H1 (cell line): ENCODE data around the gene MACIR. TPM values are rescaled to one million over a fixed set of nuclear protein-coding genes. Genes with fewer than 3 reads are reported as not detected.

Experiments
- CTCF ChIA-PET: fragments of 300-600 bp; sonication (Branson Sonifier 250); formaldehyde crosslinking; loops from one replicate; lab custom pipeline; 2021; ENCODE audit not compliant: partially characterized antibody; lab: Charles Lee
- POLR2A ChIA-PET: fragments of 300-600 bp; sonication (Branson Sonifier 250); formaldehyde crosslinking; loops from one replicate; lab custom pipeline; 2021; ENCODE audit warnings: inconsistent platforms; ENCODE audit not compliant: partially characterized antibody; lab: Charles Lee
- DNase-seq, 2 experiments: peaks; one replicate each; pipeline versions ENCODE4 v3.0.0 to v3.0.0-alpha.2; 2010 to 2022; ENCODE audit warnings: low spot score in 2 of 2, low read depth in 1 of 2, mixed read lengths in 1 of 2
- FAIRE-seq: peaks from 2 replicates; lab custom pipeline; 2011; peaks lifted over from hg19 to GRCh38; lab: Jason Lieb, UNC
- H2AFZ ChIP-seq: 2 replicates; pipeline ENCODE4 v1.8.1; 2012; ENCODE audit warnings: low read length, inconsistent platforms
- H2AK5ac ChIP-seq: 2 replicates; pipeline ENCODE4 v1.6.1; 2013; ENCODE audit warnings: low read depth, low read length
- H2BK120ac ChIP-seq: replicated peaks from 2 replicates; pipeline ENCODE3; 2013; ENCODE audit warnings: low read depth, low read length, inconsistent platforms
- H2BK12ac ChIP-seq: 2 replicates; pipeline ENCODE4 v1.6.1; 2013; ENCODE audit warnings: low read depth, low read length
- H2BK15ac ChIP-seq: 2 replicates; pipeline ENCODE4 v1.6.1; 2013; ENCODE audit warnings: low read length
- H2BK20ac ChIP-seq: 2 replicates; pipeline ENCODE4 v1.6.1; 2013; ENCODE audit warnings: low read length
- H2BK5ac ChIP-seq: 2 replicates; pipeline ENCODE4 v1.6.1; 2013; ENCODE audit warnings: low read depth, low read length
- H3K14ac ChIP-seq: 2 replicates; pipeline ENCODE4 v1.6.1; 2013; ENCODE audit warnings: inconsistent platforms; ENCODE audit not compliant: insufficient read length
- H3K18ac ChIP-seq: 2 replicates; pipeline ENCODE4 v1.6.1; 2013; ENCODE audit warnings: low read length; ENCODE audit errors: extremely low read depth
- H3K23ac ChIP-seq: 2 replicates; pipeline ENCODE4 v1.6.1; 2013; ENCODE audit warnings: inconsistent platforms; ENCODE audit not compliant: insufficient read length
- H3K23me2 ChIP-seq: 2 replicates; pipeline ENCODE4 v1.6.1; 2013; ENCODE audit warnings: low read depth, low read length
- H3K27ac ChIP-seq: 2 replicates; pipeline ENCODE4 v1.6.1; 2011; ENCODE audit warnings: low read depth, low read length, inconsistent platforms
- H3K27me3 ChIP-seq, 4 experiments: replicated peaks in 1 of 4; 1 replicate in 1 of 4; 2 replicates in 3 of 4; pipeline versions ENCODE4 v1.6.1 to v1.8.1; 2011 to 2013; ENCODE audit warnings: low read length in 3 of 4, mild to moderate bottlenecking in 3 of 4, inconsistent platforms in 2 of 4, mixed read lengths in 2 of 4, moderate library complexity in 1 of 4; ENCODE audit not compliant: control insufficient read depth in 3 of 4, insufficient read depth in 3 of 4; ENCODE audit errors: extremely low read depth in 1 of 4
- H3K36me3 ChIP-seq, 4 experiments: 2 replicates each; pipeline versions ENCODE4 v1.6.1 to v1.8.1; 2011 to 2013; ENCODE audit warnings: mild to moderate bottlenecking in 4 of 4, low read length in 3 of 4, moderate library complexity in 2 of 4, control low read depth in 1 of 4, inconsistent platforms in 1 of 4; ENCODE audit not compliant: insufficient read depth in 4 of 4, control insufficient read depth in 2 of 4
- H3K4ac ChIP-seq: replicated peaks from 2 replicates; pipeline ENCODE3; 2013; ENCODE audit warnings: low read length, low read depth, mixed read lengths, inconsistent platforms; ENCODE audit not compliant: insufficient read length
- H3K4me1 ChIP-seq, 4 experiments: replicated peaks in 1 of 4; 1 replicate in 1 of 4; 2 replicates in 3 of 4; pipeline versions ENCODE4 v1.6.1 to v1.8.1; 2011 to 2013; ENCODE audit warnings: low read length in 3 of 4, inconsistent platforms in 2 of 4, mixed read lengths in 1 of 4; ENCODE audit not compliant: insufficient read depth in 4 of 4, control insufficient read depth in 3 of 4
- H3K4me2 ChIP-seq, 2 experiments: 2 replicates each; pipeline versions ENCODE4 v1.6.1 to v1.8.1; 2011 to 2013; ENCODE audit warnings: low read depth in 2 of 2, low read length in 2 of 2, control low read depth in 1 of 2, inconsistent platforms in 1 of 2, mild to moderate bottlenecking in 1 of 2; ENCODE audit not compliant: insufficient read depth in 1 of 2
- H3K4me3 ChIP-seq, 4 experiments: fragments of 200-600, 300-600 bp in 1 of 4; sonication (generic), shearing (Covaris generic), sonication (Bioruptor Twin) in 1 of 4; 2 replicates each; pipeline versions ENCODE4 v1.5.1 to v1.8.1; 2011 to 2016; ENCODE audit warnings: low read length in 4 of 4, low read depth in 3 of 4, control low read depth in 2 of 4, inconsistent platforms in 2 of 4, mild to moderate bottlenecking in 2 of 4, mixed read lengths in 1 of 4, moderate library complexity in 1 of 4; ENCODE audit not compliant: insufficient read depth in 2 of 4; ENCODE audit errors: extremely low read depth in 1 of 4
- H3K56ac ChIP-seq: replicated peaks from 2 replicates; pipeline ENCODE3; 2013; ENCODE audit warnings: low read depth, mild to moderate bottlenecking, mixed read lengths, low read length, inconsistent platforms; ENCODE audit not compliant: insufficient read length
- H3K79me1 ChIP-seq: 2 replicates; pipeline ENCODE4 v1.6.1; 2013; ENCODE audit warnings: low read depth, low read length, control low read depth
- H3K79me2 ChIP-seq, 2 experiments: 2 replicates each; pipeline versions ENCODE4 v1.6.1 to v1.8.1; 2012 to 2013; ENCODE audit warnings: low read length in 2 of 2, mild to moderate bottlenecking in 2 of 2, inconsistent platforms in 1 of 2; ENCODE audit not compliant: insufficient read depth in 2 of 2, control insufficient read depth in 1 of 2
- H3K9ac ChIP-seq, 4 experiments: replicated peaks in 1 of 4; 1 replicate in 1 of 4; 2 replicates in 3 of 4; pipeline versions ENCODE4 v1.6.1 to v1.8.1; 2011 to 2013; ENCODE audit warnings: low read depth in 3 of 4, low read length in 3 of 4, control low read depth in 2 of 4, mild to moderate bottlenecking in 2 of 4, moderate library complexity in 2 of 4, inconsistent platforms in 1 of 4; ENCODE audit errors: extremely low read depth in 1 of 4
- H3K9me3 ChIP-seq, 2 experiments: 2 replicates each; pipeline versions ENCODE4 v1.6.1 to v1.8.1; 2012 to 2013; ENCODE audit warnings: mild to moderate bottlenecking in 2 of 2, moderate library complexity in 2 of 2, control low read depth in 1 of 2, inconsistent platforms in 1 of 2, low read depth in 1 of 2, low read length in 1 of 2, mixed read lengths in 1 of 2; ENCODE audit not compliant: insufficient read depth in 2 of 2
- H4K20me1 ChIP-seq, 2 experiments: replicated peaks in 1 of 2; 2 replicates each; pipeline versions ENCODE3 to v1.8.1; 2011 to 2013; ENCODE audit warnings: inconsistent platforms in 2 of 2, low read length in 2 of 2, mild to moderate bottlenecking in 1 of 2; ENCODE audit not compliant: insufficient read depth in 2 of 2, control insufficient read depth in 1 of 2
- H4K5ac ChIP-seq: 2 replicates; pipeline ENCODE4 v1.6.1; 2013; ENCODE audit warnings: low read length, low read depth, mixed read lengths, inconsistent platforms; ENCODE audit not compliant: insufficient read length
- H4K8ac ChIP-seq: 2 replicates; pipeline ENCODE4 v1.8.0; 2013; ENCODE audit warnings: mild to moderate bottlenecking, moderate library complexity, low read length, inconsistent platforms; ENCODE audit not compliant: insufficient read depth; ENCODE audit errors: extremely low read depth
- H4K91ac ChIP-seq: replicated peaks from 2 replicates; pipeline ENCODE3; 2013; ENCODE audit warnings: low read length, mixed read lengths, inconsistent platforms; ENCODE audit not compliant: insufficient read length
- EZH2 ChIP-seq: fragments of 200-600 bp; sonication (generic); IDR thresholded peaks from 2 replicates; pipeline ENCODE4 v1.7.1; 2012; ENCODE audit warnings: low read depth, mild to moderate bottlenecking, moderate library complexity, low read length, inconsistent platforms; ENCODE audit not compliant: severe bottlenecking
- NRF1 ChIP-seq: IDR thresholded peaks from 2 replicates; pipeline ENCODE4 v1.6.1; 2011; ENCODE audit warnings: mild to moderate bottlenecking, low read depth, low read length, improper control_type of control experiment
- POLR2A ChIP-seq, 2 experiments: IDR thresholded peaks; 1 replicate in 1 of 2; 2 replicates in 1 of 2; pipeline ENCODE4 v1.6.1; 2011; ENCODE audit warnings: low read depth in 2 of 2, low read length in 2 of 2, mild to moderate bottlenecking in 2 of 2; ENCODE audit errors: control extremely low read depth in 1 of 2
- SIRT6 ChIP-seq: IDR thresholded peaks from one replicate; pipeline ENCODE4 v1.7.1; 2012; ENCODE audit warnings: low read length, inconsistent platforms
- SP2 ChIP-seq: IDR thresholded peaks from 2 replicates; pipeline ENCODE4 v1.6.1; 2012; ENCODE audit warnings: mild to moderate bottlenecking, low read length, inconsistent platforms
- SP4 ChIP-seq: IDR thresholded peaks from 2 replicates; pipeline ENCODE4 v1.6.1; 2012; ENCODE audit warnings: low read length, inconsistent platforms
- WGBS, 2 experiments: shearing (Covaris generic) in 1 of 2; methylation state at CpG; one replicate each; pipeline versions ENCODE4 v1.1.6 to v1.1.7; 2013 to 2015; ENCODE audit warnings: low lambda C conversion rate in 2 of 2, mixed read lengths in 2 of 2, inconsistent platforms in 1 of 2, low coverage in 1 of 2, missing lambda C conversion rate in 1 of 2; ENCODE audit not compliant: insufficient replicate concordance in 2 of 2, insufficient coverage in 1 of 2, insufficient read length in 1 of 2; ENCODE audit errors: extremely low coverage in 1 of 2, missing lambda C conversion rate in 1 of 2; 5-methylcytosine and 5-hydroxymethylcytosine counted together
- polyA plus RNA-seq, 7 experiments: library from polyadenylated mRNA; depleted of rRNA in 3 of 7; stranded (reverse) in 5 of 7; unstranded in 2 of 7; fragments of >200 nt in 5 of 7; fragments of 200-250 nt in 2 of 7; gene quantifications; 1 replicate in 5 of 7; 2 replicates in 1 of 7; 4 replicates in 1 of 7; pipeline versions ENCODE4 v1.2.1 to v1.2.3, GENCODE V29; 2011 to 2013; ENCODE audit warnings: missing spikeins in 2 of 7, mixed read lengths in 2 of 7
- total RNA-seq: library from RNA; stranded (reverse); fragmentation: NEBNext Ultra II Directional; extraction: Animal tissue kit (Norgen Biotek cat#: 25700); gene quantifications from 2 replicates; pipeline ENCODE4 v1.2.1, GENCODE V29; 2021

The MACIR gene
- total and polyA plus RNA-seq, 2 of the 8 experiments (the other 6 are each of a cell fraction or from before 2014, with no cell fraction given), result 8.0 to 19.2 TPM

GRCh38 chr5:103294906-103295305, 36.3 kb downstream of the MACIR start:
- no peak overlapping the region for H2BK5ac ChIP-seq
- H3K79me2 ChIP-seq, result no peaks in the 10 kb centered on the region
- no peaks in the 10 kb centered on the region for H3K9me3 ChIP-seq
- DNase-seq, result no peak
- no peaks in the 10 kb centered on the region for H3K79me1 ChIP-seq
- no peak overlapping the region for H3K23ac ChIP-seq
- H3K27ac ChIP-seq, result no peak overlapping the region
- H3K9ac ChIP-seq, result no peak overlapping the region
- H3K36me3 ChIP-seq, result no peaks in the 10 kb centered on the region
- H4K20me1 ChIP-seq, result no peaks in the 10 kb centered on the region
- H3K4ac ChIP-seq, result no peak overlapping the region
- 88% methylated on average over 5 of the region's 5 CpGs; no CpG with 5 or more reads in 1 of the 2 experiments for WGBS, 2 experiments
- no peak overlapping the region for H4K5ac ChIP-seq
- H3K4me2 ChIP-seq, result no peak overlapping the region
- no peak overlapping the region for H3K56ac ChIP-seq
- no peak for TF ChIP-seq SP4
- no peak for TF ChIP-seq NRF1
- TF ChIP-seq SP2, result no peak
- no peak for TF ChIP-seq EZH2
- no peak for TF ChIP-seq SIRT6
- no peak for TF ChIP-seq POLR2A (IDR thresholded peaks at IDR 0.05; ENCODE audit: control extremely low read depth in 1 of 2, low read depth in 2 of 2, low read length in 2 of 2)
- H3K4me3 ChIP-seq, result no peak overlapping the region
- H2AK5ac ChIP-seq, result no peak overlapping the region
- no peak overlapping the region for H2BK12ac ChIP-seq
- no peak for FAIRE-seq
- CTCF ChIA-PET, result interaction anchor here (1.4 kb wide), 1 partner anchor 71 kb away, joined by 4 read pairs; no protein-coding TSS in a partner anchor
- no peak overlapping the region for H2BK120ac ChIP-seq
- H4K8ac ChIP-seq, result no peak overlapping the region
- H3K18ac ChIP-seq, result no peak overlapping the region
- no peak overlapping the region for H2BK20ac ChIP-seq
- POLR2A ChIA-PET, result no interaction called here
- H3K14ac ChIP-seq, result no peak overlapping the region
- H3K4me1 ChIP-seq, result peaks cover 0 to 9% (median 2%) of the 10 kb centered on the region in 4 experiments; a peak in 2 of 7 replicates
- H3K27me3 ChIP-seq, result no peaks in the 10 kb centered on the region
- H2AFZ ChIP-seq, result no peak overlapping the region
- no peak overlapping the region for H2BK15ac ChIP-seq
- no peak overlapping the region for H4K91ac ChIP-seq
- no peaks in the 10 kb centered on the region for H3K23me2 ChIP-seq
